Fibroblast of skin of right biceps (primary cell): ENCODE data around the gene ITPR3.

ENCODE experiments used
- DNase-seq: peaks from one replicate; pipeline ENCODE4 v3.0.0-alpha.2; 2013

ITPR3 gene

DNA sequence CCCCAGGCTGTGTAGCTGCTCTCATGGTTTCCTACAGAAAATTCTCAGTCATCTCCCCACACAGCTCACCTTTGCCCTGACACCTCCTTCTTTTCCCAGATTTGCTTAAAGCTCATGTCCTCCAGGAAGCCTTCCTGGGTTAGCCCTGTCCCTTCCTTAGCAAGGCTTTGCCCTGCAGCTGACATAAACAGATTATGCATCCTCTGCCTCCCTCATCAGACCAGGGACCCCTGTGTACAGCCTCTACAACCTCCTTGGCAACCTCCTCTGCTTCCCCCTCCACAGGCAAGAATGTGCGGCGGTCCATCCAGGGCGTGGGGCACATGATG lies 50.6 kb downstream of the ITPR3 start:
- no peak for DNase-seq

DNA sequence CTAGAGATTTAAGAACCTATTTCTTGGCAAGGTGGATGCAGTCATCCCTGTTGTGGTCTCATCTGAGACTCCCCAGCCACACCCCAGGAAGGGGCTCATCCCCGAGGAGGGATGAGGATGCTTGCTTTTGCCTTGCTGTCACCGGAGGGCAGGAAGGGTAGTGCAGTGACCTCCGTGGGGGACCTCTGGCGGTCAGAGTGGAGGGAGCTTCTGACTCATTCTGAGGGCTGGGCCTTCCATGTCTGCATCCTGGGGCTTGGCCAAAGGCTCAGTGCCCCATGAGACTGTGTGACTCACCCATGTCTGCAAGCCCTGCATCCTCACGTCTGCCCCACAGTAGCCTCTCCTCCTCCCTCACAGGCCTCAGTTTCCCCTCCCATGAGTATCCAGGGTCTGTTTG lies 51.7 kb downstream of the ITPR3 start:
- peak; percentile 94 for DNase-seq

DNA sequence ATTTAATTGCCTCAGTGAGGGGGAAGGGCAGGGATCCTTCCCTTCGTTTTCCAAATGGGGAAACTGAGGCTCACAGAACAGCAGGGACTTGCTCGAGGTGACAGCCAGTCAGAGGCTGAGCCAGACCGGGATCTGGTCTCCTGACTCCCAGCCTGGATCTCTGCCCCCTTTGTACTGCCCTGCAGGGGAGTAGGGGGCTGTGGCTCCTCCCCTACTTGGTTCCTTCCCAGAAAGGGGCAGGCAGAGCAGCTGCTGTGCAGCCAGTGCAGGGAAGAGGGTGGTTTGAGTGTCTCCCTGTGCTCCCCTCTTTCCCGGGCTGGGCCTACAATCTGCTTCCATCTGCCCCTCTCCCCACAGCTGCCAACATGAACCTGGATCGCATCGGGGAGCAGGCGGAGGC lies 52.7 kb downstream of the ITPR3 start:
- no peak for DNase-seq

DNA sequence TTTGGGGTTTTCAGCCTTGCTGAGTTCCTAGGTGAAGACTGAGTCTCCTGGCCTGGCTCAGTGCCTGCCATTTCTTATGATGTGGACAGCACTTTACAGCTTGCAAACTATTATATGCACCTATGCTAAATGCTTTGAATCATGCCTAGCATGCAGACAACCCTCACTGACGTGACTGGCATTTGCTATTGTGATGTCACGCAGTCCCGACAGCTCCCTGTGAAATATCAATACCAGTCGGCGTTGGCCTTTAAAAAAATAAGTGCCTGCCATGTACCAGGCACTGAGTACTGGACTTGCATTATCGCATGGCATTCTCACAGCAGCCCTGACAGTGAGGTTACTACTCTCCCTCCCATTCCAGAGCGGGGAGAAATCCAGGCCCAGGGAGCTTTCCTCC lies 54.8 kb downstream of the ITPR3 start:
- no peak for DNase-seq

DNA sequence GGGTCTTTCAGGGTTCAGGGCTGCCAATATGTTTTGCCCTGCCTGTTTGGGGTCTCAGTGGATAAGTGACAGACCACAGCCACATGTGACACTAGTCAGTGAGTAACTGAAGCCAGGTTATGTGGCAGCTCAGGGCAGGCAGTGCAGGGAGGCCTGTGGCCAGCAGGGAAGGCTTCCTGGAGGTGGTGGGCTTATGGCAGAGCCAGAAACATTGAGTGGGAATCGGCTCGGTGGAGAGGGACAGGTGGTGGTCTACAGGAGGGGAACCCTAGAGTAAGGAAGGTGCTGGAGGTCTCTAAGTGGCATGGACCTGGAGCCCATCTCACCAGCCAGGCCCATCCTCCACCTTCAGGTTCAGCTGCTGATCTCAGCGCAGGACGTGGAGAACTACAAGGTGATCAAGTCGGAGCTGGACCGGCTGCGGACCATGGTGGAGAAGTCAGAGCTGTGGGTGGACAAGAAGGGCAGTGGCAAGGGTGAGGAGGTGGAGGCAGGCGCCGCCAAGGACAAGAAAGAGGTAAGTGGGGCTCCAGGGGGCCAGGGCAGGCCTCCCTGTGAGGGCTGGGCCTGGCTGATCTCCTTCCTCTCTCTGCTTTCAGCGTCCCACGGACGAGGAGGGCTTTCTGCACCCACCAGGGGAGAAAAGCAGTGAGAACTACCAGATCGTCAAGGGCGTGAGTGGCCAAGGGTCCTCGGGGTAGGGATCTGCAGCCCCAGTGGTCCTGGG lies 55.5 kb downstream of the ITPR3 start:
- no peak for DNase-seq

DNA sequence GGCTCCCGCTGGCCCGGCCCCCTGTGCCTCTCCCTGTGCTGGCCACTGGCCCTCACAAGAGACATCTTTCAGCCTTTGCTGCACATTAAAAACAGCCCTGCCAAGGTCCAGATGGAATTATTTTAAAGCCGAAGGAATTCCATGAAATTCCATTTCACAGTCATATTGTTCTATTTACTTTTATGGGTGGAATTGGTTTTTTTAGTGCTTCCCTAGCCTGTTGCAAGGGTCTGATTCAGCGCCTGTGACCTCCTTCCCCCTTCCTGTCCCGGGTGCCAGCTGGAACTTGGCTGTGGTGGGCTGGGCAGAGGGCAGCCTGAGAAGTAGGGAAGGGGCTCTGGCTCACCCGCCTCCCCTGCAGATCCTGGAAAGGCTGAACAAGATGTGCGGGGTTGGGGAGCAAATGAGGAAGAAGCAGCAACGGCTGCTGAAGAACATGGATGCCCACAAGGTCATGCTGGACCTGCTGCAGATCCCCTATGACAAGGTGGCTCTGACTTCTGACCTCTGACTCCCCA lies 56.1 kb downstream of the ITPR3 start:
- DNase-seq: peak; percentile 61

DNA sequence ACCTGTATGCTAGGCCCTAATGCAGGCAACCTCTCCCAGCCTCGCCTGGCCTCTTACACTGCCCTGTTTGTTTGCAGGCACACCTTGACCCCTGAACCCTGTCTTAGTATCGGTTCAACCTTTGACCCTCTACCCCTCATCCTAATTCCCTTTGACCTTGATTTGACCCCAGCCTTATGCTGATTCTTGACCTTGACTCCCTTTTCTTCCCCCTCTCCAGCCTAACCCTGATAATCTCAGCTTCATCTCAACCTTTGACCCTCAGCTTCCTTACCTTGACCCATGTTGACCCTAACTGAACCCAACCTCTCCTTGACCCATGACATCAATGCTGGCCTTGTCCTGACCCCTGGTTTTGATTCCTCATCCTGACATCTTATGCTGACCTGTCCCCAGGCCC lies 56.6 kb downstream of the ITPR3 start:
- DNase-seq: no peak

DNA sequence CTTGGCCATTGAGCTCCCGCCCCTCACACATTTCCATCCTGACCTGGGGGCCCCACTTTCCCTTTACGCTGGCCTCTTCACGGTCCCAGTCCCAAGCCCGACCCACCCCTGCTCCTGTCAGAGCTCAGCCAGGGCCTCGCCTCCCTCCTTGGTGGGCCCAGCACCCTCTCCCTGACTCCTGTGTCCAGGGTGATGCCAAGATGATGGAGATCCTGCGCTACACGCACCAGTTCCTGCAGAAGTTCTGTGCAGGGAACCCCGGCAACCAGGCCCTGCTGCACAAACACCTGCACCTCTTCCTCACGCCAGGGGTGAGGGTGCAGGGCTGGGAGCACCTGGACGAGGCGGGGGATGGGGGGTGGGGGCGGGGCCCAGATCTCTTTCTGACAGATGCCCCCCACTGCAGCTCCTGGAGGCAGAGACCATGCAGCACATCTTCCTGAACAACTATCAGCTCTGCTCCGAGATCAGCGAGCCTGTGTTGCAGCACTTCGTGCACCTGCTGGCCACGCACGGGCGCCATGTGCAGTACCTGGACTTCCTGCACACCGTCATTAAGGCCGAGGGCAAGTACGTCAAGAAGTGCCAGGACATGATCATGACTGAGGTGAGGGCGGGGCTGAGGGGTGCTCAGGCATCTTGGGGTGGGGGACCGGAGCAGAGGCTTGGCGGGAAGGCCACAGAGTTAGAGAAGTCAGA lies 57.3 kb downstream of the ITPR3 start:
- no peak for DNase-seq

DNA sequence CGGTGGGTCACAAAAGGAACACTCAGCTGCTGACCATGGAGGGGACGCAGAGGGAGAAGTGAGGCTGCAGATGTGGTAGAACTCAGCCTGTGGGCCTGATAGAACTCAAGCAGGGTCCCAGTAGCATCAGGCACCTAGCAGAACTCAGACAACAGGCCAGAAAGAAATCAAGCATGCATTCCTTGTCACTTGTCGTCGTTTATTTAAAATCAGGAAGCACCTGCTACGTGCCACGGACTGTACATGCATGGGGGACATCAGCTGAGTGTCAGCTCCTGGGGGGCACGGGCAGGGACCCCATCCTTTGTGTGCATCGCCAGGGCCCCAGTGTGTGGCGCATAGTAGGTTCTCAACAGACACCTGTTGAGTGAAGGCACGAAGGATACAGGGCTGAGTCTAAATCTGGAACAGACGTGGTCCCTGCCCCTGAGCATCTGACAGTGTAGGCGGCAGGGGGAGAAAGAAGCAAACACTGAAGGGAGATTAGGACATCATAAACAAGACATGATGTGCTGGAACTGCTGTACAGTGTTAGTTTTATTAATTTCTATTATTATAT lies 57.9 kb downstream of the ITPR3 start:
- DNase-seq: no peak

DNA sequence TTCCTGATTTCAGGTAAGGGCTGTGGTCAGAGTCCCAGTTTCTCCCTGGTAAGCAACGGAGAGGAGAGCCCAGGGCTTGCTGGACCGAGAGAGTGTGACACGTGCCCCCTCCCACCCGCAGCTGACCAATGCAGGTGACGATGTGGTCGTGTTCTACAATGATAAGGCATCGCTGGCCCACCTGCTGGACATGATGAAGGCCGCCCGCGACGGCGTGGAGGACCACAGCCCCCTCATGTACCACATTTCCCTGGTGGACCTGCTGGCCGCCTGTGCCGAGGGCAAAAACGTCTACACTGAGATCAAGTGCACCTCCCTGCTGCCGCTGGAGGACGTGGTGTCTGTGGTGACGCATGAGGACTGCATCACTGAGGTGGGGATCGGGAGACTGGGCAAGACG lies 58.6 kb downstream of the ITPR3 start:
- no peak for DNase-seq

DNA sequence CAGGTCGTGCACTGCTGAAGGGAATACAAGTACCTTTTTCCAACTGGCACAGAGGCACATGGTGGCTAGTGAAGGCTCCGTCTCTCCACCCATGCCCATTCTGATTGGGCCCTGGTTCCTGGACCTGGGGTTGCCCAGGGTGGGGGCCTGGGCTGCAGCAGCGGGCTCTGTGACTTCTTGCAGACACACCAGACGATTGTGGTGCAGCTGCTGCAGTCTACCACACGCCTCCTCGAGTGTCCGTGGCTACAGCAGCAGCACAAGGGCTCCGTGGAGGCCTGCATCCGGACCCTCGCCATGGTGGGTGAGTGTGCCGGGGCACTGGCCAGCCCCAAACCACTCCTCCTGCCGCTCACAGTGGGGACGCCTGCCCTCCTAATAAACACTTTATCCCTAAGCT lies 61.2 kb downstream of the ITPR3 start:
- DNase-seq: no peak

DNA sequence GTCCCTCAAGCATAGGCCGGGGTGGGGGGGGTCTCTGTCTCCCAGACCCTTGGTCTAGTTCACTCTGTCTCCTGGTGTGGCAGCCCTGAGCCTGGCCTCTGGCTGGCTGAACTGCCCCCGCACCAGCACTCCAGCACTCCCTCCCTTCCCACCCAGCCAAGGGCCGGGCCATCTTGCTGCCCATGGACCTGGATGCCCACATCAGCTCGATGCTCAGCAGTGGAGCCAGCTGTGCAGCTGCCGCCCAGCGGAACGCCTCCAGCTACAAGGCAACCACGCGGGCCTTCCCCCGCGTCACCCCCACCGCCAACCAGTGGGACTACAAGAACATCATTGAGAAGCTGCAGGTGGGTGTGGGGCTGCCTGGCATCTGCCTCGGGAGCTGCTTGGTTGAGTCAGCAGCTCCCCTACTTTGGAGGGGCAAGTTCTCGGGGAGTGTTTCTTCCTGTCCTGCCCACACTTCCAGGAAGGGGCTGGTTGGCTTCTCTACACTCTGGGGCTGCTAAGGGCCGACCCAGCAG lies 62.0 kb downstream of the ITPR3 start:
- no peak for DNase-seq

DNA sequence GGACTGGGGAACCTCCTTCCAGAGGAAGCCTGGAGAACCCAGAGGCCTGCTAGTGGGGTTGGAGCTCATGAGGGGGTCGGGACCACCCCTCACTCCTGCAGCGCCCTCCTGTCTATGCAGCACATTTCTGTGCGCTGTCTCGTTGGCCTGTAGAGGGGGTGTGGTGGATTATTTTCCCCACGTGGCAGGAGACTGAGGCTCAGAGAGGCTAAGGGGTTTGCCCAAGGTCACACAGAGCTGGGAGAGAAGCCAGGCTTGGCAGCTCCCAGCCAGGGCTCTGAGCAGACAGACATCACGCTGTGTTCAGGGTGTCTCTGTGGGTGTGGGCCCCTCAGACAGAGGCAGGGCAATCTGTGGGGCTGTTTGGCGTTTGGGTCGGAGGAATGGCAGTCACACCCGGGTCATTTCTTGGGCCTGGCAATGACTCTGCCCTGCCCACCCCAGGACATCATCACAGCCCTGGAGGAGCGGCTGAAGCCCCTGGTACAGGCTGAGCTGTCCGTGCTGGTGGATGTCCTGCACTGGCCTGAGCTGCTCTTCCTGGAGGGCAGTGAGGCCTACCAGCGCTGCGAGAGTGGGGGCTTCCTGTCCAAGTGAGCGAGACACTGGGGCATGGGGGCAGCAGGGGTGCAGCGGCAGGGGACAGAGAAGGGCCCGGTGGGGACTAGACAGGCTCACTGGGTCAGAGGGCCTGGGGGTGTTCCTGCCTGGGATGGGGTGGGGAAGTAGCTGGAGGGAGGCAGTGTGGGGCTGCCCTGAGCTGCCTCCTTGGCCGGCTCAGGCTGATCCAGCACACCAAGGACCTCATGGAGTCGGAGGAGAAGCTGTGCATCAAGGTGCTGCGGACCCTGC lies 62.7 kb downstream of the ITPR3 start:
- DNase-seq: no peak

DNA sequence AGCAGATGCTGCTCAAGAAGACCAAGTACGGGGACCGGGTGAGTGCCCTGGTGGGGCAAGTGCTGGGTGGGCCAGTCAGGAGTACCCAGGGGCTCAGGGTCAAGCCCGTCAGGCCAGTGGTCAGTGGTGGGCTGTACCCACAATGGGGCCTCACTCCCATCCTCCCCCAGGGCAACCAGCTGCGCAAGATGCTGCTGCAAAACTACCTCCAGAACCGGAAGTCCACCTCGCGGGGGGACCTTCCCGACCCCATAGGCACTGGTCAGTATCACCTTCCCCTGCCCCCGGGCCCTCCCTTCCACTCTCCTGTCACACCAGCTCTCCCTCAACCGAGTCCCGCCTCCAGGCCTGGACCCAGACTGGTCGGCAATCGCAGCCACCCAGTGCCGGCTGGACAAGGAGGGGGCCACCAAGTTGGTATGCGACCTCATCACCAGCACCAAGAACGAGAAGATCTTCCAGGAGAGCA lies 63.3 kb downstream of the ITPR3 start:
- DNase-seq: no peak

DNA sequence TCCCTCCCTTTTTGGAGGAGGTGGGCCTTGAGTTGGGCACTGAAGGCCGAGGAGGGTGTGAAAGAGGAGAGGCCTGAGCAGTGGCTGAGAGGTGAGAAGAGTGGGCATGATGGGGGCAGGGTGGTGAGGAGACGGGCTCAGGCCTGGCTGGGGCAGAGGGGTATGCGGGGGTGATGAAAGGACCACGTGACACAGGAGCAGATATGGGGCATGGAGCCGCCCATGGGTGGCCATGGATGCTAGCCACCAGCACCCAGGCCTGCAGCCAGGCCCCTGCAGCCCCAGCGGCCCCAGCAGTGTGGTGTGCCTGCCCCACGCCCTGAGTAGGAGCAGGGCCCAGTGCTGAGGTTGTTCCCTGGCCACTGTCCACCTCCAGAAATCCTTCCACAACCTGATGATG lies 63.9 kb downstream of the ITPR3 start:
- DNase-seq: no peak

DNA sequence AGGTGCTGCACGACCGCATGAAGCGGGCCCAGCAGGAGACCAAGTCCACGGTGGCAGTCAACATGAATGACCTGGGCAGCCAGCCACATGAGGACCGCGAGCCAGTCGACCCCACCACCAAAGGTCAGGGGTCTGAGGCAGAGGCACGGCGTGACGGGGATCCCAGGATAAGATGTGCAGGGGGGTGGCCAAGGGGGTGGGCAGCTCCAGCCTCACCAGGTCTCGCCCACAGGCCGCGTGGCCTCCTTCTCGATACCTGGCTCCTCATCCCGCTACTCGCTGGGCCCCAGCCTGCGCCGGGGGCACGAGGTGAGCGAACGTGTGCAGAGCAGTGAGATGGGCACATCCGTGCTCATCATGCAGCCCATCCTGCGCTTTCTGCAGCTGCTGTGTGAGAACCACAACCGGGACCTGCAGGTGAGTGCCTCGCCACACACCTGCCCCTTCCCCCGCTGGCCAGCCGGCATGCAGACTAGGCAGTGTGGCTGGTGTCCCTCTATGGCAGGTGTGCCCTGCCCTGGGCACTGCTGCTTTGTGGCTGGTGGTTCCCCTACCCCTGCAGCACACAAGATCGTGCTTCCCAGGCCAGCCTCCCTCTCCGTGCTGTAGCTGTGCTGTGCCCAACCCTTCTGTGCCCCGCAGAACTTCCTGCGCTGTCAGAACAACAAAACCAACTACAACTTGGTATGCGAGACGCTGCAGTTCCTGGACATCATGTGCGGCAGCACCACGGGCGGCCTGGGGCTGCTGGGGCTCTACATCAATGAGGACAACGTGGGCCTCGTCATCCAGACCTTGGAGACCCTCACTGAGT lies 64.5 kb downstream of the ITPR3 start:
- no peak for DNase-seq

DNA sequence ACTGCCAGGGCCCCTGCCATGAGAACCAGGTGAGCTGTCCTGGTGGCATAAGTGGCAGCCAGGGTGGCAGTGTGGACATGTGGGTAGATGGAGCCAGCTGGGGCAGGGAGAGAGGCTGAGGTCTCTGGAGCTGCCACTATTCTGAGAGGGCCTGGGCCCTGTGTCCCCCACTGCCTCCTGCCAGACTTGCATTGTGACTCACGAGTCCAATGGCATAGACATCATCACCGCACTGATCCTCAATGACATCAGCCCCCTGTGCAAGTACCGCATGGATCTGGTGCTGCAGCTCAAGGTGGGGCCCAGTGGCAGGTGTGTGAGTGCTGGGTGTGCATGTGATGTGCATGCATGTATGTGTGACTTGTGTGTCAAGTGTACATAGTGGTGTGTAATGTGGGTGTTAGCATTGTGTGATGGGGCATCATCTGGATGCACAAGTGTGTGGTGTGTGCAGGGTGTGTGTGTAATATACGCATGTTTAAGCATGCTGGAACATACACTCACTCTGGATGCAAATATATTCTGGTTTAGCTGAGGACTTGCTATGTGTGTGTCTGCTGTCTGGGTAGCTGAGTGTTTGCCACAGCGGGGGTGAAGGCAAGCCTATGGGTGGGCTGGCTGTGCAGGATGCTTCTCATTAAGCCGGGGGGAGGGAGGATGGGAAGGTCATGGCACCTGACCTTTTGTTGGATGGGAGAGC lies 65.3 kb downstream of the ITPR3 start:
- DNase-seq: no peak

DNA sequence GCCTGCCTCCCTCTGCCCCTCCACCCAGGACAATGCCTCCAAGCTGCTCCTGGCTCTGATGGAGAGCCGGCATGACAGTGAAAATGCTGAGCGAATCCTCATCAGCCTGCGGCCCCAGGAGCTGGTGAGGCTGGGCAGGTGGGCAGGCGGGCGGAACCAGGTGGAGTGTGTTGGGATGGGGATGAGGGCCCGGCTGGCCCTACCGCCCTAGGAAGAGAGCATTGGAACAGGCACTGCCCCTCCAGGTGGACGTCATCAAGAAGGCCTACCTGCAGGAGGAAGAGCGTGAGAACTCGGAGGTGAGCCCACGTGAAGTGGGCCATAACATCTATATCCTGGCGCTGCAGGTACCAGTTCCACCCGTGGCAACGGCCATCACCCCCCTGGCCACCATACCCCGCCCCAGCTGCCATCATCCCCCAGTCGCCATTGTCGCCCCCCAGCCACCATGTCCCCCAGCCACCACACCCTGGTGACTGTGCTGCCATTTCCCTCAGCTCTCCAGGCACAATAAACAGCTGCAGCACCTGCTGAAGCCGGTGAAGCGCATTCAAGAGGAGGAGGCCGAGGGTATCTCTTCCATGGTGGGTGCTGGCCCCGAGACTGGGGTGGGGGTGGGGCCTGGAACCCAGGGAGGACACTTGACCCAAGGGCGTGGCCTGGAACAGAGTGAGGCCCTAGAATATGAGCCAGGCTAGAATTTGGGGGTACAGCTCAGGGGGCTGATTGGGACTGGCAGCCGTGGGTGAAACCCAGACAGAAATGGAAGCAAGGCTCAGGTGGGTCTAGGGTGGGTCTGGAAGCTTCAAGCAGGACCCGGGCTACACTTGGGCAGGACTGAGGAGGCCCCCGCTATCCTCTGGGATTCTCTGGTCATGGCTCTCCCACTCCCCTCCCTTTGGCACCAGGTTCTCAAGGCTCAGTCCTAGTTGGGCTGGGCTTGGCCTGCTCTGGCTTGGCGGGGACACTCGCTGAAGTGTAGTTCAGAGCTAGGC lies 66.2 kb downstream of the ITPR3 start:
- DNase-seq: no peak

DNA sequence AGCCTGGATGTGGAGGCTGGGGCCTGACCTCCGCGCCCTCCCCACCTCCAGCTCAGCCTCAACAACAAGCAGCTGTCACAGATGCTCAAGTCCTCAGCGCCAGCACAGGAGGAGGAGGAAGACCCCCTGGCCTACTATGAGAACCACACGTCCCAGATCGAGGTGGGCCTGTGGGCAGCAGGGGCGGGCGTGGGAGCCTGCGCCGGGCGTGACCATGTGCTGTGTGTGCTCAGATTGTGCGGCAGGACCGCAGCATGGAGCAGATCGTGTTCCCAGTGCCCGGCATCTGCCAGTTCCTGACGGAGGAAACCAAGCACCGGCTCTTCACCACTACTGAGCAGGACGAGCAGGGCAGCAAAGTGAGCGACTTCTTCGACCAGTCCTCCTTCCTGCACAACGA lies 66.9 kb downstream of the ITPR3 start:
- DNase-seq: no peak

DNA sequence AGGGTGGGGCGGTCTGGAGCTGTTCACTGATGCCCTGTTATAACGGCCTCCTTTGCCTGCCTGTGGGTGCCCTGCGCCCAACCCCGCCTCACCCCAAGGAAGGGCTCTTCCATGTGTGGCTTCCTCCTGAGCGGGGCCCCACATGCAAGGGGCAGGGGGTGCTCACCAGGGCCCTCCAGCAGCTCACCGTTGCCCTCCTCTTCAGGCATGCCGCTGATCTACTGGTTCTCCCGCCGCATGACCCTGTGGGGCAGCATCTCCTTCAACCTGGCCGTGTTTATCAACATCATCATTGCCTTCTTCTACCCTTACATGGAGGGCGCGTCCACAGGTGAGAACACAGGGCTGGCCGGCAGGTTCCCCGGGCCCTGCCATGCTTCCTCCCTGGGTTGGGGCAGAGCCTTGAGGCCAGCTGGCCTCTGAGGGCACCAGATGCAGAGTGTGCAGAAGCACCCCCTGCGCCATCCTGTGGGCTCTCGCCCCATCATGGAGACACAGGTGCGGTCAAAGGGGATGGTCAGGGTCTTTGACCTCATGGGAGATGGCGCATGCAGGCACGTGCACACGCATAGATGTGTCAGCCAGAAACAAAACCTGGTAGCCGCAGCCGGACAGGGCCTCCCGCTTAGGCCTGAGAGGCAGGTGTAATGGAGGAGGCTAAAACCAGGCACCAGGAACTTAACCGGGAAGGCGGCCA lies 67.5 kb downstream of the ITPR3 start:
- no peak for DNase-seq
